Stimulated activated CD8-positive, alpha-beta memory T cell treated with anti-CD3 and anti-CD28 coated beads, Interleukin-15, amount 100 ng/mL, for 1 hour (primary cell): Measurements from ENCODE around the gene HPS4.
"Not testable (repeated sequence)": the region's sequence is repeated elsewhere in the genome, so short reads cannot be mapped to it uniquely, and the experiment has no call there.

Source experiments
- DNase-seq: peaks from one replicate; pipeline ENCODE4 v3.0.0-alpha.2; 2020; ENCODE audit warnings: low read depth

HPS4 gene

GRCh38 chr22:26409719-26410335, 73.8 kb downstream of the HPS4 start:
- no peak for DNase-seq

DNA sequence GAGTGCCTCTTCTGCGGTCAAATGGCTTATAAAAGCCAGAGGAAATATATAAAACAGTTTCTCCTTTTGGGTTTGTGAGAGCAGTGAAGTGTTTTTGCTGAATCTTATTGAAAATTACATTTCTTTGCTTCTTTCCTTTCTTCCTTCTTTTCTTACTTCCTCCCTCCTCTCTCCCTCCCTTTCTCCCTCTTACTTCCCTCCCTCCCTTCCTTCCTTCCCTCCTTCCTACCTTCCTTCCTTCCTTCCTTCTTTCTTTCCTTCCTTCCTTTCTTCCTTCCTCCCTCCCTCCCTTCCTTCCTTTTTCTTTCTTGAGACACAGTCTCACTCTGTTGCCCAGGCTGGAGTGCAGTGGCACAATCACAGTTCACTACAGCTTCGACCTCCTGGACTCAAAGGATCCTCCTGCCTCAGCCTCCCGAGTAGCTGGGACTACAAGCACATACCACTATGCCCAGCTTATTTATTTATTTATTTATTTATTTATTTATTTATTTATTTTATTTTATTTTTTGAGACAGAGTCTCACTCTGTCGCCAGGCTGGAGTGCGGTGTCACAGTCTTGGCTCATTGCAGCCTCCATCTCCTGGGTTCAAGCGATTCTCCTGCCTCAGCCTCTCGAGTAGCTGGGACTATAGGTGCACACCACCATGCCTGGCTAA, 74.9 kb downstream of the HPS4 start:
- DNase-seq, result not testable (repeated sequence)

DNA sequence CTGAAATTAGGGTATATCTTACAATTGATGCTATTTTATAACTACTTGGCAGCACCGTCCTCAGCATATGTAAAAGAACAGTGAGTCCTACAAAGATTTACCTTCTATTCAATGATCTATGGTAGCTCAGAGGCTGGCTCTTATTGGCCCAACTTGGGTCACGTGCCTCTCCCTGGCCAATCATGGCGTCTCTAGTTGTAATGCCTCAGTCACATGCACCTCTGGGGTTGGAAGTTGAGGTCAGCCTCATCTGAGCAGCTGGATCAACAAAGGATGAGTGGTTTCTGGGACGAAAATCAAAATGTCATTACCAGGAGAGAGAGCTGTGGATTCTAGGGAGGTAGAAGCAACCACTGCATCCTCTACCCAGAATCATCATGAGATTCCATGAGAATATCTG, 77.5 kb downstream of the HPS4 start:
- no peak for DNase-seq

DNA sequence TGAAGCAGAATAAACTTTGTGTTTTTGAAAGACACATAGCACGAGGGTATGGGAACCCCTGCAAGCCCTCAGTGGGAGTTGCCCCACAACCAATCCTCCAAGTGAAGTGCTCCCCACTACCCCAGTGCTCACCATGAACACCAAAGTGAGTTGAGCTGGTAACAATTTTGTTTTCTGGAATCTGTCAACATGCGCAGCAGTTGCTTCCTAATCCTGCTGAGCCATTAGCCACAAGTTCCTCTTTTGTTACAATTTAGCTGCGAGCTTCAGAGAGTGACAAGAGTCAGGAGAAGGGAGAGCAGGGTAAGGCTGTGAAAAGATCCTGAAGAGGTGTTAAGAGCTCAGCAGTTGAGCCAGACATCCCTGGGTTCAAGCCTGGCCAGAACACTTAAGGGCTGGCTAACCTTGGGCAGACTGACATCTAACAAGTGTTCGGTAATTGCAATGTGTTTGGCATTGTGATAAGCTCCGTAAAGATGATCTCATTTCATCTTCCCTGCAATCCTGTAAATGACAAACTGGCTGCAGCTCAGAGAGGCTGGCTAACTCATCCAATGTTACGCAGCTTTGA, 78.6 kb downstream of the HPS4 start:
- DNase-seq, result no peak

DNA sequence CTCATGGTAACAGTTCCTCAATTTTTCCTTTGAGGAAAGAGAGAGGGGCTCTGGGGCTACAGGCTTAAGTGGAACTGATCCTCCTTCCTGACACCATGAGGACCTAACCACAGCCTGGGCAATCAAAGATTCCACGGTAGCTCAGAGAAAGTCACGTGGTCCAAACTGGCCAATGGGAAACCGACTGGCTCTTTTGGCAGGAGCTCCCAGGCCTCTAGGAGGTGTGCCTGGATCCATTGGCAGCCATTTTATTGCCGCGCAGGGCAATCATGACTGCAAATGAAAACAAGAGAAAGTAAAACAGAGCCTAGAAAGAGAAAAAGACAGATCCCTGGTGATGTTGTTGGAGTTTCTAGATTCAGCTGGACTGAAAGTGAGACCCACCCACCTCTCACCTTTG, 81.9 kb downstream of the HPS4 start:
- no peak for DNase-seq
